Naive thymus-derived CD8-positive, alpha-beta T cell (primary cell): ENCODE measurements around the gene FAM219B. TPM values are rescaled to one million over a fixed set of nuclear protein-coding genes. Genes with fewer than 3 reads are reported as not detected.
"Not testable (repeated sequence)": the region's sequence is repeated elsewhere in the genome, so short reads cannot be mapped to it uniquely, and the experiment has no call there.

ENCODE experiments used
- ATAC-seq, 2 donors: fragments of 150-1000 bp; cut with Tn5 transposase in 1 of 2; sonication (Bioruptor Pico), chemical (Tn5 transposase) in 1 of 2; 1 replicate in 1 of 2; 2 replicates in 1 of 2; pipeline ENCODE4 v1.10.0; 2021; ENCODE audit warnings: mild to moderate bottlenecking in 2 of 2, moderate library complexity in 2 of 2
- POLR2A ChIA-PET: fragments of 350-600 bp; sonication (Branson Sonifier 250); formaldehyde crosslinking; loops from one replicate; lab custom pipeline; 2021; ENCODE audit warnings: antibody characterized with exemption; lab: Charles Lee
- DNase-seq, 10 donors: peaks; one replicate each; pipeline versions ENCODE4 v3.0.0 to v3.0.0-alpha.2; 2020 to 2022
- H3K27ac Mint-ChIP-seq, 10 donors: one replicate each; pipeline ENCODE4 v1.8.0; 2020 to 2022; ENCODE audit warnings: mild to moderate bottlenecking in 10 of 10, mixed read lengths in 10 of 10, moderate library complexity in 4 of 10, inconsistent platforms in 1 of 10
- H3K27me3 Mint-ChIP-seq, 5 donors: one replicate each; pipeline ENCODE4 v1.8.0; 2021 to 2022; ENCODE audit warnings: mixed read lengths in 5 of 5
- H3K36me3 Mint-ChIP-seq, 3 donors: one replicate each; pipeline ENCODE4 v1.8.0; 2020 to 2022; ENCODE audit warnings: mixed read lengths in 3 of 3, mild to moderate bottlenecking in 2 of 3, inconsistent platforms in 1 of 3
- H3K4me1 Mint-ChIP-seq, 4 donors: one replicate each; pipeline ENCODE4 v1.8.0; 2021 to 2022; ENCODE audit warnings: mixed read lengths in 4 of 4
- H3K4me3 Mint-ChIP-seq, 10 donors: one replicate each; pipeline ENCODE4 v1.8.0; 2020 to 2022; ENCODE audit warnings: mild to moderate bottlenecking in 10 of 10, mixed read lengths in 10 of 10, moderate library complexity in 6 of 10, inconsistent platforms in 1 of 10
- H3K9me3 Mint-ChIP-seq, 9 donors: one replicate each; pipeline ENCODE4 v1.8.0; 2020 to 2022; ENCODE audit warnings: mixed read lengths in 9 of 9, mild to moderate bottlenecking in 3 of 9, inconsistent platforms in 1 of 9, moderate library complexity in 1 of 9
- polyA plus RNA-seq, 3 donors: library from polyadenylated mRNA; unstranded; fragments of 300-500 nt; fragmentation: Illumina TruSeq; gene quantifications; one replicate each; pipeline ENCODE4 v1.2.3, GENCODE V29; 2021
- total RNA-seq, 8 experiments: library from RNA in 2 of 8; stranded (reverse) in 2 of 8; gene quantifications; one replicate each; pipeline ENCODE4 v1.2.3 and lab custom pipeline; 2021 to 2026

The FAM219B gene
- total and polyA plus RNA-seq, 5 experiments from 2014 or later, result 18.8 to 91.5 (median 22.3) TPM

GRCh38 chr15:74928771-74929198, 22.1 kb upstream of the FAM219B start:
- peaks cover 0 to 81% (median 3%) of the 10 kb centered on the region in 3 donors for H3K36me3 Mint-ChIP-seq
- peaks cover 0 to 15% (median 8%) of the 10 kb centered on the region in 4 donors for H3K4me1 Mint-ChIP-seq
- no peak overlapping the region for H3K27ac Mint-ChIP-seq
- POLR2A ChIA-PET, result no interaction called here
- no peak for ATAC-seq
- no peak overlapping the region for H3K4me3 Mint-ChIP-seq
- H3K9me3 Mint-ChIP-seq, result no peaks in the 10 kb centered on the region
- DNase-seq, result no peak
- H3K27me3 Mint-ChIP-seq, result no peaks in the 10 kb centered on the region

DNA sequence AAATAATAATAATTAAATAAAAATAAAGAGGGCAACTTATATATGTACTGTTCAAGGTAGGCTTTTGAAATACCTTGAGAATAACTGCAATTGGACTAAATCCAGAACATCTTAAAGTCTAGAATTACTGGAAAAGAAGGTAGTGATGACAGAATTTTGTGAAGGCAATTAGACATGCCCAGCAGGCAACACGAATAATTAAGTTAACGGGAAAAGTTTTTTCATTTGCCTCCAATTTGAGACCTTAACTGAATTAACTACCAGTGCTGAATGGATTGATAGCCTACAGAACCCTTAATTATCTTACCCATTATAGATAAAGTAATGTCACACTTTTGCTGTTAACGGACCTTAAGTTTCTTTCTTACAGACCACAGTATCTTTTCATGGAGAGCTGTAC, 17.9 kb upstream of the FAM219B start:
- H3K4me3 Mint-ChIP-seq, result no peak overlapping the region
- no peaks in the 10 kb centered on the region for H3K27me3 Mint-ChIP-seq
- H3K27ac Mint-ChIP-seq, result no peak overlapping the region
- no peak for ATAC-seq
- DNase-seq, result no peak
- peaks cover 0 to 2% (median 0%) of the 10 kb centered on the region in 4 donors for H3K4me1 Mint-ChIP-seq
- peaks cover 0 to 93% (median 13%) of the 10 kb centered on the region in 3 donors for H3K36me3 Mint-ChIP-seq
- POLR2A ChIA-PET, result interaction anchor here (1.2 kb wide), 1 partner anchor 27 kb away, joined by 4 read pairs; no protein-coding TSS in a partner anchor
- no peaks in the 10 kb centered on the region for H3K9me3 Mint-ChIP-seq

DNA sequence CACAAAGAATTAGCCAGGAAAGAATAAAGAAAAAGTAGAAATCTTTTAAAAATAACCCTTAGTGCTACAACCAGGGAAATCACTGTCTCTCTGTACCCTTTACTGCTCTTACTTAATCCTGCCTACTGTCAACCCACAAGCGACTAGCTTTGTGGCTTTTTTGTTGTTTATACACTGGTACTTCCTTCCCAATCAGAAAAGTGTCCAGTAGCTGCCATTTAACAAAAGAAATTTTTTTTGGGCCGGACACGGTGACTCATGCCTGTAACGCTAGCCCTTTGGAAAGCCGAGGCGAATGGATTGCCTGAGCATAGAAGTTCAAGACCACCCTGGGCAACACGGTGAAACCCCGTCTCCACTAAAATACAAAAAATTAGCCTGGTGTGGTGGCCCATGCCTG, 13.8 kb upstream of the FAM219B start:
- POLR2A ChIA-PET, result interaction anchor here (0.6 kb wide), 1 partner anchor 80 kb away, joined by 4 read pairs; no protein-coding TSS in a partner anchor
- DNase-seq (no peak), ATAC-seq (no peak)
- Mint-ChIP-seq H3K4me3 (no peak overlapping the region), H3K27ac (peak overlapping the region in 2 of 10 donors; percentile 8 to 34), H3K36me3 (peaks cover 0 to 88% (median 10%) of the 10 kb centered on the region in 3 donors), H3K9me3 (no peaks in the 10 kb centered on the region), H3K4me1 (peaks cover 0 to 5% (median 0%) of the 10 kb centered on the region in 4 donors), H3K27me3 (no peaks in the 10 kb centered on the region)

- Mint-ChIP-seq H3K4me1 (peaks cover 0 to 5% (median 0%) of the 10 kb centered on the region in 4 donors), H3K4me3 (no peak overlapping the region), H3K27ac (peak overlapping the region in 1 of 10 donors; percentile 24), H3K27me3 (no peaks in the 10 kb centered on the region), H3K9me3 (no peaks in the 10 kb centered on the region), H3K36me3 (peaks cover 0 to 76% (median 13%) of the 10 kb centered on the region in 3 donors)
- ATAC-seq (no peak), DNase-seq (no peak)
- POLR2A ChIA-PET, result interaction anchor here (0.7 kb wide), 1 partner anchor 55 kb away, joined by 6 read pairs; no protein-coding TSS in a partner anchor
These were observed 11.0 kb upstream of the FAM219B start for GRCh38 chr15:74917676-74918075.

- H3K9me3 Mint-ChIP-seq, ATAC-seq, H3K27me3 Mint-ChIP-seq, DNase-seq, POLR2A ChIA-PET, H3K4me1 Mint-ChIP-seq, H3K4me3 Mint-ChIP-seq, H3K27ac Mint-ChIP-seq: not testable (repeated sequence)
- peaks cover 0 to 43% (median 5%) of the 10 kb centered on the region in 3 donors for H3K36me3 Mint-ChIP-seq
These were observed 7.1 kb upstream of the FAM219B start for GRCh38 chr15:74913799-74914198.

DNA sequence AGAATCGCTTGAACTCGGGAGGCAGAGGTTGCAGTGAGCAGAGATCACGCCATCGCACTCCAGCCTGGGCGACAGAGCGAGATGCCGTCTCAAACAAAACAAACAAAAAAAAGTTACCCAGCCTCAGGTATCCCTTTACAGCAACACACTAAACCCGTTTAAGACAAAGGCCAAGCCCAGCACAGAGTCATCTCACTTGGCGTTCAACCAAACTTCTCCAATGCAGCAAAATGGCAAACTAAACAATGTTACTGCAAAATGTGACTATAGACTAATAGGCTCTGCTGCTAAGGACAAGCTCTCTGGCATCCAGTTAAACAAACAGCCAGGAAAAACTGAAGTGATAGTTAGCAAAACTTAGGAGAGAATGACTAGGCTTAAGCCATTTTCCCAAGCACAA, 6.4 kb upstream of the FAM219B start:
- POLR2A ChIA-PET, result interaction anchor here (1.1 kb wide), 1 partner anchor 10 kb away, joined by 5 read pairs; no protein-coding TSS in a partner anchor
- Mint-ChIP-seq H3K9me3 (no peaks in the 10 kb centered on the region), H3K36me3 (peaks cover 0 to 35% (median 5%) of the 10 kb centered on the region in 3 donors), H3K4me1 (no peaks in the 10 kb centered on the region), H3K27me3 (no peaks in the 10 kb centered on the region), H3K27ac (peak overlapping the region in 1 of 10 donors; percentile 48), H3K4me3 (no peak overlapping the region)
- ATAC-seq (no peak), DNase-seq (no peak)

DNA sequence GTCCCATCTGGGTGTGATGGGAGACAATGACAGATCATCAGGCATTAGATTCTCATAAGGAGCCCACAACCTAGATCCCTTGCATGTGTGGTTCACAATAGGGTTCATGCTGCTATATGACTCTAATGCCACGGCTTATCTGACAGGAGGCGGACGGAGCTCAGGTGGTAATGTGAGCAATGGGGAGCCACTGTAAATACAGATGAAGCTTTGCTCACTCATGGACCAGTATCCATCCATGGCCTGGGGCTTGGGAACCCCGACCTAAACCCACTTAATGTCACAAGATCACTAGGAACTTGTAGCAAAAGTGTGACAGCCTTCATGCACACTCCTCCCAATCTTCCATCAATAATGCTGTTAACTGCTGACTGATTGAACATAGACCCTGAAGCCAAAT, 2.0 kb upstream of the FAM219B start:
- peak overlapping the region in 2 of 10 donors; percentile 30 to 34 for H3K4me3 Mint-ChIP-seq
- H3K9me3 Mint-ChIP-seq, result no peaks in the 10 kb centered on the region
- H3K27ac Mint-ChIP-seq, result peak overlapping the region in 3 of 10 donors; percentile 5 to 68 (median 8)
- ATAC-seq (no peak), DNase-seq (no peak)
- H3K27me3 Mint-ChIP-seq, result no peaks in the 10 kb centered on the region
- peaks cover 20 to 34% (median 29%) of the 10 kb centered on the region in 4 donors for H3K4me1 Mint-ChIP-seq
- POLR2A ChIA-PET, result interaction anchor here (0.8 to 4.7 kb wide), 3 partner anchors 12 to 65 kb away, joined by 3 to 23 read pairs (median 4); partner anchors contain the start of gene ULK3
- peaks cover 0 to 13% (median 6%) of the 10 kb centered on the region in 3 donors for H3K36me3 Mint-ChIP-seq

- Mint-ChIP-seq H3K9me3 (no peaks in the 10 kb centered on the region), H3K27me3 (no peaks in the 10 kb centered on the region), H3K4me3 (peak overlapping the region; percentile 94 to 99 (median 98)), H3K4me1 (peaks cover 22 to 39% (median 36%) of the 10 kb centered on the region in 4 donors), H3K27ac (peak overlapping the region; percentile 93 to 99 (median 97)), H3K36me3 (peaks cover 0 to 21% (median 3%) of the 10 kb centered on the region in 3 donors)
- no peak for DNase-seq
- ATAC-seq, result peak; percentile 3 to 5
- POLR2A ChIA-PET, result interaction anchor here (0.6 to 4.7 kb wide), 14 partner anchors 11 to 292 kb away, joined by 3 to 28 read pairs (median 5); partner anchors contain the start of genes CLK3, COX5A, MPI and ULK3
These were observed 666 bp upstream of the FAM219B start for GRCh38 chr15:74907163-74907870.

DNA sequence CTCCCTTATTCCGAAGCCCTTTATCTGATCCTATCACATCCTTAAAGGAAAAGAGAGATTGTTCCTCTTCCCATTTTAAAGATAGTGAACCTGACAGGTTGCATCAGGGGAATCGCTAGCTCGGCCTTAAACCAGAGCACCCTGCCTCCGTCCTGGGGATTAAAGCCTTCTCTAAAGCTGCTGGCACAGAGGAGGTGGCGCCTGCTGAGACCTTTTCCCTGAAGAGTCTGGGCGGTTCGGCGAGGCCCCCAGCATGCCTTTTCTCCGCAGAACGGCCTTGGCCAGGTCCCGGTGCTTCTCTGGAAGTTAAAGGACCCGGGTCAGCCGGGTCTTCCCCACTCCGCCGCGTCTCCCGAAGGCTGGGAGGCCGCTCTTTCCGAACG, 593 bp downstream of the FAM219B start:
- POLR2A ChIA-PET, result interaction anchor here (0.8 to 4.7 kb wide), 16 partner anchors 9 to 290 kb away, joined by 3 to 28 read pairs (median 4); partner anchors contain the start of genes CLK3, COX5A, MPI and RPP25
- ATAC-seq, result peak; percentile 46 to 56
- Mint-ChIP-seq H3K27ac (peak overlapping the region; percentile 73 to 96 (median 84)), H3K4me1 (peaks cover 25 to 50% (median 47%) of the 10 kb centered on the region in 4 donors), H3K36me3 (peaks cover 0 to 22% (median 2%) of the 10 kb centered on the region in 3 donors), H3K4me3 (peak overlapping the region; percentile 86 to 99 (median 92)), H3K9me3 (no peaks in the 10 kb centered on the region), H3K27me3 (no peaks in the 10 kb centered on the region)
- peak in 1 of 10 donors; percentile 20 for DNase-seq

DNA sequence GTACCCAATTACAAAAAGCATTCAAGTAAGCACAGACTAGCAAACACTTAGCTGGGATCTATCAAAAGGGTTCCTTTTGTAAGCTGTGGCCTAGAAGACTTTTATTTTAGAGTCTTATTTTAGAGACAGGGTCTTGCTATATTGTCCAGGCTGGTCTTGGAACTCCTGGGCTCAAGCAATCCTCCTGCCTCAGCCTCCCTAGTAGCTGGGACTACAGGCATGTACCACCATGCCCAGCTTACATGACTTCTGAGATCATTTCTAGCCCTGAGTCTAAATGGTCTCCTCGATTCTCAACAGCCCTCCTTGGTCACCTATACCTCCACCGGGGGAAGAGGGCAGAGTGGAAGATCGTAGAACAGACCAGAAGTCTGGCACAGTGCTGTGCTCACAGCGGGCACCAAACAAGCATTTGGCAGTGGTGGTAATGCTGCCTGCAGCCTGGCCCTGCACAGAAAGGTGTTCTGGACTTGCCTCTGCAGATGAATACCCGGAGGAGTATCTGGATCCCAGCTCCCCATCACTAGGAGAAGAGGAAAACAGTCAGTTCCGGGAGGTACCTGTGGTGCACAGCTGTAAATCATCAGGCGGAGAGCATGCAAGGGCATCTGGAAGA, 2.4 kb downstream of the FAM219B start:
- no peak for DNase-seq
- Mint-ChIP-seq H3K9me3 (no peaks in the 10 kb centered on the region), H3K4me1 (peaks cover 26 to 54% (median 50%) of the 10 kb centered on the region in 4 donors), H3K4me3 (peak overlapping the region in 7 of 10 donors; percentile 3 to 99 (median 43)), H3K27ac (peak overlapping the region in 9 of 10 donors; percentile 41 to 88 (median 78)), H3K36me3 (peaks cover 0 to 32% (median 5%) of the 10 kb centered on the region in 3 donors), H3K27me3 (no peaks in the 10 kb centered on the region)
- POLR2A ChIA-PET, result interaction anchor here (0.5 to 1.7 kb wide), 8 partner anchors 8 to 124 kb away, joined by 3 to 10 read pairs (median 4); partner anchors contain the start of gene MPI
- no peak for ATAC-seq

- DNase-seq (no peak), ATAC-seq (no peak)
- Mint-ChIP-seq H3K36me3 (peaks cover 0 to 34% (median 5%) of the 10 kb centered on the region in 3 donors), H3K27me3 (no peaks in the 10 kb centered on the region), H3K9me3 (no peaks in the 10 kb centered on the region), H3K4me3 (peak overlapping the region in 2 of 10 donors; percentile 1 to 16), H3K27ac (peak overlapping the region in 7 of 10 donors; percentile 22 to 88 (median 74)), H3K4me1 (peaks cover 26 to 54% (median 50%) of the 10 kb centered on the region in 4 donors)
- POLR2A ChIA-PET, result interaction anchor here (0.7 to 1.7 kb wide), 7 partner anchors 9 to 123 kb away, joined by 3 to 10 read pairs (median 4); partner anchors contain the start of gene MPI
These were observed 3.0 kb downstream of the FAM219B start for GRCh38 chr15:74903676-74904075.
